ENCODE results near the gene ZNF488.

DNA sequence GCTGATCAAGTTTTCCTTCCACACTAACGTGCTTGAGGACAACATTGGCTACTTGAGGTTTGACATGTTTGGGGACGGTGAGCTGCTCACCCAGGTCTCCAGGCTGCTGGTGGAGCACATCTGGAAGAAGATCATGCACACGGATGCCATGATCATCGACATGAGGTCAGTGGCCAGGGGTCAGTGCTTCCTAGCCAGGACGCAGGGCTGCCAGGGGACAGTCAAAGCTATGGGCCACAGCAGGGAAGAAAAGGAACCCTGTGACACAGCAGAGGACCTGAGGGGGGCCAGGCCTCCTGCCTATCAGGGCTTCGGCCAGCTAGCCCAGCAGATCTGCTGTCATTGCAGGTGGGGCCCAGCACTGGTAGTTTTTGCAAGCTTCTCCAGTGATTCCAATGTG lies 30.7 kb downstream of the ZNF488 start:
- TF ChIP-seq CTCF (IDR thresholded peaks at IDR 0.05) (no peak), POLR2A (IDR thresholded peaks at IDR 0.05) (no peak), EP300 (IDR thresholded peaks at IDR 0.05) (no peak)

Measured in tibial nerve (tissue), 4 donors.